Activated T-helper 2 cell treated with anti-CD3 and anti-CD28 coated beads, Interferon-gamma antibody, Interleukin-2, Interleukin-4, amounts not matched to agents 10 μg/mL and 5 μg/mL and 100 μg/mL, durations not matched to agents 14 hours and 24 hours and 36 hours (primary cell): ENCODE data around the gene FTCDNL1. TPM values are rescaled to one million over a fixed set of nuclear protein-coding genes. Genes with fewer than 3 reads are reported as not detected.

Experiments used
- DNase-seq: peaks from one replicate; pipeline ENCODE4 v3.0.0; 2021; ENCODE audit warnings: low spot score
- H3K27ac Mint-ChIP-seq: one replicate; pipeline ENCODE4 v1.8.0; 2021; ENCODE audit warnings: mixed read lengths
- H3K27me3 Mint-ChIP-seq: one replicate; pipeline ENCODE4 v1.8.0; 2021; ENCODE audit warnings: low read depth, mixed read lengths
- H3K36me3 Mint-ChIP-seq: one replicate; pipeline ENCODE4 v1.8.0; 2021; ENCODE audit warnings: low read depth, mixed read lengths
- H3K4me1 Mint-ChIP-seq: one replicate; pipeline ENCODE4 v1.8.0; 2021; ENCODE audit warnings: low read depth, mixed read lengths
- H3K4me3 Mint-ChIP-seq: one replicate; pipeline ENCODE4 v1.8.0; 2021; ENCODE audit warnings: low read depth, mild to moderate bottlenecking, moderate library complexity, mixed read lengths
- H3K9me3 Mint-ChIP-seq: one replicate; pipeline ENCODE4 v1.8.0; 2021; ENCODE audit warnings: mixed read lengths
- intact Hi-C: fragments of 100-400 bp; cut with micrococcal nuclease; formaldehyde crosslinking; loops from one replicate; pipeline ENCODE4 v1.15.1; 2023
- total RNA-seq: library from RNA; stranded (reverse); gene quantifications from 2 replicates; pipeline ENCODE4 v1.2.3, GENCODE V29; 2022

The FTCDNL1 gene
- total RNA-seq, 1 donor from 2014 or later, result 1.7 TPM

DNA sequence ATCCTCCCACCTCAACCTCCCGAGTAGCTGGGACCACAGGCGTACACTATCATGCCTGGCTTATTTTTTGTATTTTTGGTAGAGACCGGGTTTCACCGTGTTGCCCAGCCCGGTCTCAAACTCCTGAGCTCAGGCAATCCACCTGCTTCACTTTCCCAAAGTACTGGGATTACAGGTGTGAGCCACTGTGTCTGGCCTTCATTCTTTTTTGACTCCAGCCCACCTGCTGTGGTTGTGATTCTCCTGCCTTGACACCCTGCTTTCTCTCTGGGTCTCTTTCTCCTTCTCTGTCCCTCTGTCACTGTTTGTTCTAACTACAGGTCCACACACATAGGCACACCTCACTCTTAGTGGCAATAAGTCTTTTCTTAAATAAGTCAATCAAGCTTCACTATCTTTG is 85.3 kb downstream of the FTCDNL1 start:
- no peaks in the 10 kb centered on the region for H3K36me3 Mint-ChIP-seq
- H3K4me1 Mint-ChIP-seq, result no peaks in the 10 kb centered on the region
- no peak overlapping the region for H3K27ac Mint-ChIP-seq
- intact Hi-C loops, result no loop called here
- peaks cover 7% of the 10 kb centered on the region for H3K27me3 Mint-ChIP-seq
- H3K9me3 Mint-ChIP-seq, result no peaks in the 10 kb centered on the region
- DNase-seq, result no peak
- no peak overlapping the region for H3K4me3 Mint-ChIP-seq

DNA sequence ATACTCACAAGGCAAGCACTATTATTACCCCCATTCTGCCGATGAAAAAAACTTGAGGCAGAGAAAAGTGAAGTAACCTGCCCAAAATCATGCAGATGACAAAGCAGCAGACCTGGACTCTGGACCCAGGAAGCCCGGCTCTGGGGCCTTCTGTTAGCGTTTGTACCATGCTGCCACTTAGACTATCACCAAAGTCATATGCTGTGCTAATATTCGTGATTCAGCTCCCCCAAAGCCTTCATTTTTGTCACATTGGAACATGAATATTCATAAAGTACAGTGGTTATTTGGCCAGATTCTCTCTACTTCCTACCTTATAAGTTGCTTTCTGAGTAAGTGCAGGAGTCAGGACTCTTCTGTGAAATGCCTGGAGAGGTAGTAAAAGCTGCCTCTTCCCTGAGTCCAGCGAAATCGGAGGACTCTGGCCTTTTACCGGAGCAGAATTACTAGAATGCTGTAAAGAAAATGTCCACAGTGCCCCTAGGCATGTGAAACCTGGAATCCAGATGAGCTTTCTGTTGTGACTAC is 86.7 kb downstream of the FTCDNL1 start:
- Mint-ChIP-seq H3K27ac (no peak overlapping the region), H3K9me3 (no peaks in the 10 kb centered on the region), H3K27me3 (peaks cover 6% of the 10 kb centered on the region), H3K4me1 (no peaks in the 10 kb centered on the region), H3K36me3 (no peaks in the 10 kb centered on the region), H3K4me3 (no peak overlapping the region)
- no peak for DNase-seq
- intact Hi-C loops, result no loop called here

DNA sequence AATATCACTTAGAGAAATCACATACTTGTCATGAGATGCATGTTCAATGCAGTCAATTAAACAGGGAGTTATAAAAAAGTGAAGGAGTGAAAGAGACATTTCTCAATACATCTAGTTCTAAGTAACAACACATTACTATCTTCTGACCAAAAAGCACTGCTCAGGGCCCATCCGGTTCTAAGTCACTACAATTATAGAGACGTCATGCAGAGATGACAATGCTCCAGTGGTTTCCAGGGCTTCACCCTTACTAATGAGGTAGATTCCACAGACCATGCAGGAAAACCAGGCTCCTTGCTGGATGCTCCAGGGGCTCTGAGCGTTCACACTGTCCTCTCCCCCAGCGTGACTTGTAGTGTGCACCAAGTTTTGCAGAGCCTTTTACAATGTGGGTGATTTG is 88.0 kb downstream of the FTCDNL1 start:
- Mint-ChIP-seq H3K4me1 (no peaks in the 10 kb centered on the region), H3K9me3 (no peaks in the 10 kb centered on the region), H3K4me3 (no peak overlapping the region), H3K27me3 (peaks cover 7% of the 10 kb centered on the region), H3K36me3 (no peaks in the 10 kb centered on the region), H3K27ac (no peak overlapping the region)
- DNase-seq, result no peak
- intact Hi-C loops, result no loop called here

DNA sequence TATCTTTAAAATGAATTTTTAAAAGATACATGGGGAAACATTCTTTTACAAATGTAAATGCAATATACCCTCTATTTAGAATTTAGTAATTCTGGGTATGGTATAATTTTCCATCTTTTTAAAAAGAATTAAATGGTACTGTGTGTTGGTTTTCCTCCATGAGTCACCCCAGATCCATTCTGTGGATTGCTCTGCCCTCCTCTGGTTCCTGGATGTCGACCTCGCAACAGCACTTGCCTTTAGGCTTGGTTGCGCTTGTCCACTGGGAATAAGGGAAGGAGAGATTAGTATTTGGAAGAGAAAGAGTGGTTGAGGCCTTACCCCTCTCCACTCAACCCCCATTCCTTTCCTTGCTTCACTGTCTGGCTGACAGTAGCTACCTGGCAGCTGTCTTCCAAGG is 90.4 kb downstream of the FTCDNL1 start:
- Mint-ChIP-seq H3K36me3 (no peaks in the 10 kb centered on the region), H3K27me3 (peaks cover 5% of the 10 kb centered on the region), H3K27ac (no peak overlapping the region), H3K9me3 (no peaks in the 10 kb centered on the region), H3K4me3 (no peak overlapping the region), H3K4me1 (no peaks in the 10 kb centered on the region)
- intact Hi-C loops, result no loop called here
- no peak for DNase-seq

DNA sequence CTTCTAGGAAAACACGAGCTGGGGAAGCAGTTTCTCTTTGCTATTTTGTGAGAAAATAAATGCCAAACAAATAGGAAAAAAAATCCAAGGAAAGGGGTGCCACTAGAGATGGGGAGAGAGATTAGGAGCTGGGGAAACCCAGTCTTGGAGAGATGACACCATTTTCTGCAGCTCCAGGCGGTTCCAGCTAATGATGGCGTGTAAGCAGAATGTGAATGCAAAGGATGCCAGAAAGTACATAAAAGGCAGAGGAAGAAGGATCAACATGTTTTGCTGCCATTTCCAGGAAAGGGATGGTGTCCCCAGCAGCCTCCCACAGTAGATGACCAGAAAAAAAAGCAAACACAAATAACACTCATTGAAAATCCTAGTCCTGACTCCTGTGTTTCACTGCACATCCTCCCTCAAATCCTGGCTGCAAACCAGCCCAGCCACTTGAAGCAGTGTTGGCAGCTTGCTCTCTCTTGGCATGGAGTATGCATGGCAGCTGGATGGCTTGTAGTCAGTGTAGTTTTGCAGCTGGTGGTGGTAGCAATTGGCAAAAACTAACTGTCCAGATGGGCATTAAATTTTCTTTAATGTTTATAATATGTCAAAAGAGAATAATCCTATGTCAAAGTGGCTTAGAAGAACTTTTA is 93.6 kb downstream of the FTCDNL1 start:
- Mint-ChIP-seq H3K36me3 (no peaks in the 10 kb centered on the region), H3K9me3 (no peaks in the 10 kb centered on the region), H3K27me3 (peaks cover 5% of the 10 kb centered on the region), H3K4me1 (no peaks in the 10 kb centered on the region), H3K4me3 (no peak overlapping the region), H3K27ac (no peak overlapping the region)
- no peak for DNase-seq
- intact Hi-C loops, result no loop called here

DNA sequence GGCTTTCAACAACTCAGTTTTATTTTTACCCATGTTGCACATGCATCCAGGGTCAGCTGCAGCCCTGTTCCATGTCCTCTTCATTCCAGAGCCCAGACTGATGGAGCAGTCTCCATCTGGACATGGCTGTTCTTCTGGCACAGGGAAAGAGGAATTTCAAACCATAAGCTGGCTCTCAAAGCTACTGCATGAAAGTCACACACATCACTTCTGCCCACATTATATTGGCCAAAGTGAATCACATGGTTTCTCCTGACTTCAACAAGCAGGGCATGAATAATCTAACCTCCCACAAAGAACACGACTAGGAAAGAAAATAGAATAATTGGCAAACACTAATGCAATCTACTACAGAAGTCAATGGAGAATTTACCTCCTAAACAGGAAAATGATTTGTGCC is 94.2 kb downstream of the FTCDNL1 start:
- Mint-ChIP-seq H3K27me3 (peaks cover 5% of the 10 kb centered on the region), H3K4me1 (no peaks in the 10 kb centered on the region), H3K36me3 (no peaks in the 10 kb centered on the region), H3K27ac (no peak overlapping the region), H3K4me3 (no peak overlapping the region), H3K9me3 (no peaks in the 10 kb centered on the region)
- no peak for DNase-seq
- intact Hi-C loops, result no loop called here

DNA sequence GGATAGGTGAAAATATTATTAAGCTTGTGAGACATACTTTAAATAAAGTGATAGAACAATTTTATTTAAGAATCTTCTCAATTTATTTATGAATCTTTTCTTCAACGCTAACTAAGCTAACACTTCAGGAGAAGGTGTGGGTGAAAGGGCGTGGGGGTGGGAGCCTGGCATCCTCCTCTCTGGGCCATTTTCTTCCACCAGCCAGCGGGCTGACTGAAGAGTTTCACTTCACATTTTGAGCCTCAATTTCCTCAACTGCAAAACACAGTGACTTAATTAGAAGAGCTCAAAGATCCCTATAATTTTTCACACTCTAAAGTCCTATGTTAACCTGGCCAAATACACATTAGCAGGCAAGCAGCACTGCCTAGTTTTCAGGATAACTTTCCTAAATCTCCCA is 94.8 kb downstream of the FTCDNL1 start:
- intact Hi-C loops, result no loop called here
- no peak for DNase-seq
- Mint-ChIP-seq H3K4me3 (no peak overlapping the region), H3K27ac (no peak overlapping the region), H3K9me3 (no peaks in the 10 kb centered on the region), H3K36me3 (no peaks in the 10 kb centered on the region), H3K4me1 (no peaks in the 10 kb centered on the region), H3K27me3 (peaks cover 5% of the 10 kb centered on the region)

DNA sequence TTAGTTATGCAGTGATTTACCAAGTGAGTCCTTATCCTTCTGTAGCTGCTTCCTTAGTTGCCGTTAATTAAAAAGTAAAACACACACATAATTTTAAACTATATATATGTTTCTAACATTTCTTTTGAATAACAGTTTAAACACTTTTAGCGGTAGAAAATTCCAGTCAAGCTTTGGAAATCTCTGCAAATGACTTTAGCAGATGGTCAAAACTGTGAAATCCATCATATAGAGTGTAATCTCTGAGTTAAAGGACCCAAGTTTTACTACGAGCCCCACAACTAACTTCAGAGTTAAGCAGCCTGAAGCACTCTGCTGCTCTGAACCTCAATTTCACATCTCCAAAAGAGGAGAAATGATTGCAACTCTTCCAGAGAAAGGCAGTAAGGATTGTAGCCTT is 96.2 kb downstream of the FTCDNL1 start:
- Mint-ChIP-seq H3K9me3 (no peaks in the 10 kb centered on the region), H3K4me1 (no peaks in the 10 kb centered on the region), H3K27ac (no peak overlapping the region), H3K4me3 (no peak overlapping the region), H3K27me3 (peaks cover 3% of the 10 kb centered on the region), H3K36me3 (no peaks in the 10 kb centered on the region)
- intact Hi-C loops, result no loop called here
- DNase-seq, result no peak

DNA sequence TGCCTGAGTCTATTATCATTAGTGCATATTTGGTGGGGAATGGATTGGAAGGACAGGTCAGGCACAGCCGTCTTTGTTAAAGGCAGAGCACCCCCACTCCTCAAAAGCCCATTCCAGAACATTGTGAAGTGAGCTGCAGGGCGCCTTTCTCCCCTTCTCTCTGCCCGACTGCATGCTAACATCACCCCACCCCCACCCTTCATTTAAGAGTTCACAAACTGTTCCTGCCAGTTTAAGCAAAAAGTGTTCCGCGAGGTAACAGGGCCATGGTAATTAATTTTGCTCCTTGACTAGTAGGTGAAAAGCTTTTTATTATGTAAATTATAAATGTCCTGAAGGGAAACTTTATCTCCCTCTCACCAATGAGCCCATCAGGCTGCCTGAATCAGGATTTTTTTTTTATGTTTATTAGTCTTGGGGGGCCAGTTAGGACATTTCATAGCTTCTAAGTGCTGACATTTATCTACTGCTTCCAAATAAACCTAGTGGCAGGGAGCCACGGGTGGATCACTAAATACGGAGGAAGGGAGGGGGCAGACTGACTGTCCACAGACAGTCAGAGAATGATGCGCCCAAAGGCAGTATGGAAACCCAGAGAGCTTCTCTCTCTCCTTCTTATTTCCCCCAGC is 99.4 kb downstream of the FTCDNL1 start:
- H3K9me3 Mint-ChIP-seq, result no peaks in the 10 kb centered on the region
- H3K27me3 Mint-ChIP-seq, result no peaks in the 10 kb centered on the region
- no peak for DNase-seq
- no peaks in the 10 kb centered on the region for H3K4me1 Mint-ChIP-seq
- H3K27ac Mint-ChIP-seq, result no peak overlapping the region
- intact Hi-C loops, result no loop called here
- no peak overlapping the region for H3K4me3 Mint-ChIP-seq
- H3K36me3 Mint-ChIP-seq, result no peaks in the 10 kb centered on the region

DNA sequence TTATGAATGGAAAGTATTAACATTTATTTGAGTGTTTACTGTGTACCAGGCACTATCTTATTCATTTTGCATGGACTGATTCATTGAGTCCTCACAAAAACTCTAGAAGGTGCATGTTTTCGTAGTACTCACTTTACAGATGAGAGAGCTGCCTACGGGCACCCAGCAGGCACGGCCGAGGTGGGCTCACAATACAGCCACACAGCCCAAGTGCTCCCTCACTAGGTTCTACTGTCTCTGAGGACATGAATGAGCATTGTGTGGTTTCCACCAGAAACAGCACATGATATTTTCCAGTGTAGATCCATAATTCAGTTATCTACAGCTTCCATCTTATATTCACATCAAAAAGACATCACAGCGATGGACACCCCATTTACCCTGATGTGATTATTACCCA is 101.4 kb downstream of the FTCDNL1 start:
- H3K4me1 Mint-ChIP-seq, result no peaks in the 10 kb centered on the region
- no peaks in the 10 kb centered on the region for H3K27me3 Mint-ChIP-seq
- DNase-seq, result no peak
- no peak overlapping the region for H3K27ac Mint-ChIP-seq
- H3K36me3 Mint-ChIP-seq, result no peaks in the 10 kb centered on the region
- intact Hi-C loops, result no loop called here
- no peaks in the 10 kb centered on the region for H3K9me3 Mint-ChIP-seq
- H3K4me3 Mint-ChIP-seq, result no peak overlapping the region

DNA sequence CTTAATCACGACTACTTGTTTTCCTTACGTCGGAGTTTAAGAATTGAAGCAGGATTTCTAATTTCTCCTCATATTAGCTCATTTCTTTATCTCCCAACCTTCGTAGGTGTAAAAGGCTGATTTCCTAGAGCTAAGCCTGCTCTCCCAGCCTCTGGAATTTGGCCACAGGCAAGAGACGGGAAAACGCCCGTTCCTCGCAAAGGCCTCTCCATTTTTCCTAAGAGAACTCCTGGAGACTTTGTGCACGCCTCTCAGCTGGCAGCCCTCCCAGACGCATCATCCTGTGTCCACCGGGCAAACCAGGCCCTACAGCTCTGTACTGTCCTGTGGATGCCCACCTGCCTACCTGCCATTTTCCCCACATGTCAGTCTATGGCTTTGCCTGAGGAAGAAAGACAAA is 106.3 kb downstream of the FTCDNL1 start:
- no peak for DNase-seq
- Mint-ChIP-seq H3K27me3 (peaks cover 3% of the 10 kb centered on the region), H3K36me3 (no peaks in the 10 kb centered on the region), H3K9me3 (no peaks in the 10 kb centered on the region), H3K4me3 (no peak overlapping the region), H3K4me1 (peaks cover 3% of the 10 kb centered on the region), H3K27ac (no peak overlapping the region)
- intact Hi-C loops, result no loop called here

DNA sequence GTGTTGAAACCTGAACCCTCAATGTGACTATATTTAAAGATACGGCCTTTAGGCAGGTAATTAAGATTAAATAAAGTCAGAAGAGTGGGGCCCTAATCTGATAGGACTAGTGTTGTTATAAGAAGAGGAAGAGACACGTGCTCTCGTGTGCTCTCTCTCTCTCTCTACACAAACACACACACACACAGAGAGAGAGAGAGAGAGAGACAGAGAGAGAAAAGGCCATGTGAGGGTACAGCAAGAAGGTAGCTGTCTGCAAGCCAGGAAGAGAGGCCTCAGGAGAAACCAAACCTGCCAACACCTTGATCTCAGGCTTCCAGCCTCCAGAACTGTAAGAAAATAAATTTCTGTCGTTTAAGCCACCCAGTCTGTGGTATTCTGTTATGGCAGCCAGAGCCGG is 106.7 kb downstream of the FTCDNL1 start:
- no peak for DNase-seq
- Mint-ChIP-seq H3K4me3 (no peak overlapping the region), H3K27ac (no peak overlapping the region), H3K36me3 (no peaks in the 10 kb centered on the region), H3K4me1 (peaks cover 5% of the 10 kb centered on the region), H3K27me3 (peaks cover 6% of the 10 kb centered on the region), H3K9me3 (no peaks in the 10 kb centered on the region)
- intact Hi-C loops, result no loop called here

DNA sequence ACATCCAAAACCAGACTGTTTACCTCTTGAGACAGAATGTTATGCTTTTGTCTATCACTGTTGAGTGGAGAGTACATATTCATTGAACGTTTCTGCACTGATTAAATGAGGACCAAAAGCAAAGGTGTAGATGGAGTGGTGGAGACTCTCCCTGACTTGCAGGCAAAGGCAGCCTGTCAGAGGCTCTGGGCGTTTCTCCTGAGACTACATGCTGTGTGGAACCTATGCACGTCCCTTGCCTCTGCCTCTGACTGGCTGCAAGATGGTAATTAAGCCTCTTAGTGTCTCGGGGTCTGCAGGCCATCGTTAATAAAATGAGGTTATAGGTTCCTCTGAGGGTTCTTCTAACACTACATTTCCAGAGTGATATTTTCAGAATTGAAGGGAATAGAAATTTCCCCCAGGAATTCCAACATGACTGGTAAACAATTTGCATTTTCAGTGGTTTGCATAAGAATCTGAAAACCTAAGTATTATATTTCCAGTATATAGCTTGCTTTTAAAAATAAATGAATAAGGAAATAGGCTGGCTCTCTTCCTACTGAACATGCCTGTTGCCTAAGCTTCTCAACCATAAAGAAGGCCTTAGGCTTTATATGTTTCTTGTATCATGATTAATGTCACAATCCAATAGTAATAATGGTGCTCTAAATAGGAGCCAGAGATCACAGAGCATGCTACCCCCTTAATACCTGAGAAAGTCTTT is 107.4 kb downstream of the FTCDNL1 start:
- DNase-seq, result no peak
- Mint-ChIP-seq H3K36me3 (no peaks in the 10 kb centered on the region), H3K4me1 (peaks cover 5% of the 10 kb centered on the region), H3K27me3 (peaks cover 12% of the 10 kb centered on the region), H3K27ac (no peak overlapping the region), H3K4me3 (no peak overlapping the region), H3K9me3 (no peaks in the 10 kb centered on the region)
- intact Hi-C loops, result no loop called here
